Gastroesophageal sphincter (tissue), 3 donors: ENCODE measurements around the gene SETD1A.

Experiments used
- EP300 ChIP-seq: sonication (generic); formaldehyde crosslinking; IDR thresholded peaks from one replicate; pipeline ENCODE4 v1.6.1; 2017; ENCODE audit warnings: antibody characterized with exemption, mild to moderate bottlenecking
- POLR2AphosphoS5 ChIP-seq: sonication (generic); formaldehyde crosslinking; IDR thresholded peaks from one replicate; pipeline ENCODE4 v1.6.1; 2017; ENCODE audit warnings: antibody characterized with exemption
- TF ChIP-seq, protein P1 (sequence below), 4 experiments: fragments of 200-600 bp in 2 of 4; fragments of 450-650 bp in 2 of 4; sonication (generic) in 1 of 4; IDR thresholded peaks; one replicate each; pipeline ENCODE4 v1.5.1; 2017 to 2019; ENCODE audit warnings: antibody characterized with exemption in 4 of 4, mild to moderate bottlenecking in 2 of 4, moderate library complexity in 2 of 4

DNA sequence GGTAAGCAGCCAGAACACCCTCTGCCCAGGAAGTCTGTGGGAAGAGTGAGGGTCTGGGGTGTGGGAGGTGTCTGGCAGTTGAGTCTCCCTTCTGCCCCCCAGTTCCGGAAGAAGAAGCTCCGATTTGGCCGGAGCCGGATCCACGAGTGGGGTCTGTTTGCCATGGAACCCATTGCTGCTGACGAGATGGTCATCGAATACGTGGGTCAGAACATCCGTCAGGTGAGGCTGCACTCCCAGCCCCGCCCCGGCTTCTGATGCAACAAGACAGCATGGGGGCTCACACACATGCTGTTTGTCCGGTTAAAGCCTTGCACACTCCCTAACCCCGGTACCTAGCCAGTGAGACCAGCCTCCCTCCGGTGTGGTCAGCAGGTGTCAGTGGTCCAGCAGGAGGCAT lies 23.4 kb downstream of the SETD1A start:
- TF ChIP-seq, protein P1, sequence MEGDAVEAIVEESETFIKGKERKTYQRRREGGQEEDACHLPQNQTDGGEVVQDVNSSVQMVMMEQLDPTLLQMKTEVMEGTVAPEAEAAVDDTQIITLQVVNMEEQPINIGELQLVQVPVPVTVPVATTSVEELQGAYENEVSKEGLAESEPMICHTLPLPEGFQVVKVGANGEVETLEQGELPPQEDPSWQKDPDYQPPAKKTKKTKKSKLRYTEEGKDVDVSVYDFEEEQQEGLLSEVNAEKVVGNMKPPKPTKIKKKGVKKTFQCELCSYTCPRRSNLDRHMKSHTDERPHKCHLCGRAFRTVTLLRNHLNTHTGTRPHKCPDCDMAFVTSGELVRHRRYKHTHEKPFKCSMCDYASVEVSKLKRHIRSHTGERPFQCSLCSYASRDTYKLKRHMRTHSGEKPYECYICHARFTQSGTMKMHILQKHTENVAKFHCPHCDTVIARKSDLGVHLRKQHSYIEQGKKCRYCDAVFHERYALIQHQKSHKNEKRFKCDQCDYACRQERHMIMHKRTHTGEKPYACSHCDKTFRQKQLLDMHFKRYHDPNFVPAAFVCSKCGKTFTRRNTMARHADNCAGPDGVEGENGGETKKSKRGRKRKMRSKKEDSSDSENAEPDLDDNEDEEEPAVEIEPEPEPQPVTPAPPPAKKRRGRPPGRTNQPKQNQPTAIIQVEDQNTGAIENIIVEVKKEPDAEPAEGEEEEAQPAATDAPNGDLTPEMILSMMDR (IDR thresholded peaks at IDR 0.05), result no peak
- TF ChIP-seq POLR2AphosphoS5 (no peak), EP300 (no peak)
